ENCODE results near the gene NHS.
"Not testable (repeated sequence)": the region's sequence is repeated elsewhere in the genome, so short reads cannot be mapped to it uniquely, and the experiment has no call there.

NHS gene

GRCh38 chrX:17501746-17502145 is 126.7 kb downstream of the NHS start:
- H3K4me1 ChIP-seq (ENCODE audit: insufficient read depth, low read length), result peaks cover 11% of the 10 kb centered on the region
- no peaks in the 10 kb centered on the region; the same call in none of the 2 replicates for H3K9me3 ChIP-seq (ENCODE audit: control insufficient read depth, insufficient read depth, low read length)
- no peak overlapping the region for H3K9ac ChIP-seq (ENCODE audit: low read depth, low read length)
- H3K36me3 ChIP-seq (ENCODE audit: insufficient read depth, low read length), result no peaks in the 10 kb centered on the region

- H3K9ac ChIP-seq (ENCODE audit: low read depth, low read length); H3K9me3 ChIP-seq (ENCODE audit: control insufficient read depth, insufficient read depth, low read length); H3K36me3 ChIP-seq (ENCODE audit: insufficient read depth, low read length); H3K4me1 ChIP-seq (ENCODE audit: insufficient read depth, low read length): not testable (repeated sequence)
Observed at GRCh38 chrX:17506352-17506751, 131.4 kb downstream of the NHS start.

- Histone ChIP-seq H3K36me3 (ENCODE audit: insufficient read depth, low read length) (0 out of 2 replicates have a peak, but pooled peaks cover 2% of the 10 kb centered on the region), H3K4me1 (ENCODE audit: insufficient read depth, low read length) (0 out of 2 replicates have a peak, but pooled peaks cover 5% of the 10 kb centered on the region), H3K9me3 (ENCODE audit: control insufficient read depth, insufficient read depth, low read length) (peaks cover 2% of the 10 kb centered on the region; the same call in 1 of the 2 replicates), H3K9ac (ENCODE audit: low read depth, low read length) (no peak overlapping the region)
Observed at GRCh38 chrX:17511556-17511955, 136.6 kb downstream of the NHS start.

- Histone ChIP-seq H3K4me1 (ENCODE audit: insufficient read depth, low read length) (peaks cover 39% of the 10 kb centered on the region), H3K36me3 (ENCODE audit: insufficient read depth, low read length) (no peaks in the 10 kb centered on the region), H3K9me3 (ENCODE audit: control insufficient read depth, insufficient read depth, low read length) (no peaks in the 10 kb centered on the region), H3K9ac (ENCODE audit: low read depth, low read length) (no peak overlapping the region)
Observed at GRCh38 chrX:17519358-17519757, 144.4 kb downstream of the NHS start.

GRCh38 chrX:17520016-17520615 is 145.1 kb downstream of the NHS start:
- H3K9me3 ChIP-seq (ENCODE audit: control insufficient read depth, insufficient read depth, low read length), result no peaks in the 10 kb centered on the region
- peaks cover 39% of the 10 kb centered on the region for H3K4me1 ChIP-seq (ENCODE audit: insufficient read depth, low read length)
- H3K36me3 ChIP-seq (ENCODE audit: insufficient read depth, low read length), result no peaks in the 10 kb centered on the region
- no peak overlapping the region for H3K9ac ChIP-seq (ENCODE audit: low read depth, low read length)

- Histone ChIP-seq H3K9me3 (ENCODE audit: control insufficient read depth, insufficient read depth, low read length) (no peaks in the 10 kb centered on the region), H3K9ac (ENCODE audit: low read depth, low read length) (no peak overlapping the region), H3K4me1 (ENCODE audit: insufficient read depth, low read length) (peaks cover 43% of the 10 kb centered on the region), H3K36me3 (ENCODE audit: insufficient read depth, low read length) (no peaks in the 10 kb centered on the region)
Observed at GRCh38 chrX:17521871-17522693, 147.1 kb downstream of the NHS start.

- Histone ChIP-seq H3K36me3 (ENCODE audit: insufficient read depth, low read length) (no peaks in the 10 kb centered on the region), H3K4me1 (ENCODE audit: insufficient read depth, low read length) (peaks cover 55% of the 10 kb centered on the region), H3K9me3 (ENCODE audit: control insufficient read depth, insufficient read depth, low read length) (no peaks in the 10 kb centered on the region), H3K9ac (ENCODE audit: low read depth, low read length) (no peak overlapping the region)
Observed at GRCh38 chrX:17525266-17525665, 150.3 kb downstream of the NHS start.

GRCh38 chrX:17525762-17526555 is 151.0 kb downstream of the NHS start:
- H3K9ac ChIP-seq (ENCODE audit: low read depth, low read length), result no peak overlapping the region
- H3K36me3 ChIP-seq (ENCODE audit: insufficient read depth, low read length), result no peaks in the 10 kb centered on the region
- H3K4me1 ChIP-seq (ENCODE audit: insufficient read depth, low read length), result peaks cover 50% of the 10 kb centered on the region
- H3K9me3 ChIP-seq (ENCODE audit: control insufficient read depth, insufficient read depth, low read length), result no peaks in the 10 kb centered on the region

GRCh38 chrX:17527135-17527701 is 152.2 kb downstream of the NHS start:
- H3K36me3 ChIP-seq (ENCODE audit: insufficient read depth, low read length), result no peaks in the 10 kb centered on the region
- peaks cover 39% of the 10 kb centered on the region for H3K4me1 ChIP-seq (ENCODE audit: insufficient read depth, low read length)
- H3K9me3 ChIP-seq (ENCODE audit: control insufficient read depth, insufficient read depth, low read length), result no peaks in the 10 kb centered on the region
- no peak overlapping the region for H3K9ac ChIP-seq (ENCODE audit: low read depth, low read length)

GRCh38 chrX:17527922-17528321 is 152.9 kb downstream of the NHS start:
- H3K4me1 ChIP-seq (ENCODE audit: insufficient read depth, low read length), result peaks cover 36% of the 10 kb centered on the region
- H3K36me3 ChIP-seq (ENCODE audit: insufficient read depth, low read length), result no peaks in the 10 kb centered on the region
- no peak overlapping the region for H3K9ac ChIP-seq (ENCODE audit: low read depth, low read length)
- H3K9me3 ChIP-seq (ENCODE audit: control insufficient read depth, insufficient read depth, low read length), result no peaks in the 10 kb centered on the region

GRCh38 chrX:17529151-17529745 is 154.2 kb downstream of the NHS start:
- H3K4me1 ChIP-seq (ENCODE audit: insufficient read depth, low read length), result peaks cover 36% of the 10 kb centered on the region
- no peak overlapping the region for H3K9ac ChIP-seq (ENCODE audit: low read depth, low read length)

GRCh38 chrX:17531500-17531899 is 156.5 kb downstream of the NHS start:
- no peaks in the 10 kb centered on the region for H3K36me3 ChIP-seq (ENCODE audit: insufficient read depth, low read length)
- H3K9ac ChIP-seq (ENCODE audit: low read depth, low read length), result no peak overlapping the region

More at GRCh38 chrX:17529151-17529745, 154.2 kb downstream of the NHS start:
- no peaks in the 10 kb centered on the region for H3K36me3 ChIP-seq (ENCODE audit: insufficient read depth, low read length)
- no peaks in the 10 kb centered on the region for H3K9me3 ChIP-seq (ENCODE audit: control insufficient read depth, insufficient read depth, low read length)

GRCh38 chrX:17535229-17535628 is 160.2 kb downstream of the NHS start:
- no peaks in the 10 kb centered on the region for H3K9me3 ChIP-seq (ENCODE audit: control insufficient read depth, insufficient read depth, low read length)
- no peaks in the 10 kb centered on the region for H3K36me3 ChIP-seq (ENCODE audit: insufficient read depth, low read length)
- H3K4me1 ChIP-seq (ENCODE audit: insufficient read depth, low read length), result peaks cover 17% of the 10 kb centered on the region
- no peak overlapping the region for H3K9ac ChIP-seq (ENCODE audit: low read depth, low read length)

More at GRCh38 chrX:17531500-17531899, 156.5 kb downstream of the NHS start:
- Histone ChIP-seq H3K4me1 (ENCODE audit: insufficient read depth, low read length) (peaks cover 36% of the 10 kb centered on the region), H3K9me3 (ENCODE audit: control insufficient read depth, insufficient read depth, low read length) (no peaks in the 10 kb centered on the region)

GRCh38 chrX:17537723-17538243 is 162.8 kb downstream of the NHS start:
- H3K9ac ChIP-seq (ENCODE audit: low read depth, low read length), result no peak overlapping the region
- no peaks in the 10 kb centered on the region for H3K9me3 ChIP-seq (ENCODE audit: control insufficient read depth, insufficient read depth, low read length)
- H3K36me3 ChIP-seq (ENCODE audit: insufficient read depth, low read length), result no peaks in the 10 kb centered on the region
- peaks cover 15% of the 10 kb centered on the region for H3K4me1 ChIP-seq (ENCODE audit: insufficient read depth, low read length)

Measured in ES-I3 (cell line).